Peyer's patch (tissue), 4 donors: ENCODE data around the gene MCTP2.

ENCODE experiments used
- POLR2A ChIP-seq, 2 donors: fragments of 450-650 bp; IDR thresholded peaks; one replicate each; pipeline ENCODE4 v1.5.1; 2017; ENCODE audit warnings: antibody characterized with exemption in 2 of 2, mild to moderate bottlenecking in 2 of 2, moderate library complexity in 2 of 2
- TF ChIP-seq, protein P1 (sequence below), 6 experiments: fragments of 450-650 bp in 4 of 6; fragments of 200-600 bp in 2 of 6; sonication (generic) in 1 of 6; IDR thresholded peaks; one replicate each; pipeline ENCODE4 v1.5.1; 2017 to 2019; ENCODE audit warnings: antibody characterized with exemption in 6 of 6, mild to moderate bottlenecking in 3 of 6, moderate library complexity in 1 of 6

DNA sequence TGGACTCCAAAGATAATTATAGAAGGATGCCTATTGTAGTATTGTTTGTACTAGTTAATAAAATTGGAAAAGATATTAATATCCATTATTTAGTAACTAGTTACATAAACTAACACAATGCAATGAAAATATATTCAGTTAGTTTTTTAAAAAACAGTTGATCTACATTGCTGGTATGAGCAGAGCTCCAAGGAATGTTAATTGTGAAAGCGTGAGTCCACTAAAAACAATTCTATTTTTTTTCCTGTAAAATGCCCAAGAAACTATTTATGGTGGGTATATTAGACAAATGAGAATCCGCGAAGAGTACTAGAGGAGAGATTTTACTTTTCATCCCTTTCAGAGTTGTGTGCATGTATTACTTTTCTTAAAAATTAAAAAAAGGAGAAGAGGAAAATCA, 104.3 kb downstream of the MCTP2 start:
- TF ChIP-seq, protein P1, sequence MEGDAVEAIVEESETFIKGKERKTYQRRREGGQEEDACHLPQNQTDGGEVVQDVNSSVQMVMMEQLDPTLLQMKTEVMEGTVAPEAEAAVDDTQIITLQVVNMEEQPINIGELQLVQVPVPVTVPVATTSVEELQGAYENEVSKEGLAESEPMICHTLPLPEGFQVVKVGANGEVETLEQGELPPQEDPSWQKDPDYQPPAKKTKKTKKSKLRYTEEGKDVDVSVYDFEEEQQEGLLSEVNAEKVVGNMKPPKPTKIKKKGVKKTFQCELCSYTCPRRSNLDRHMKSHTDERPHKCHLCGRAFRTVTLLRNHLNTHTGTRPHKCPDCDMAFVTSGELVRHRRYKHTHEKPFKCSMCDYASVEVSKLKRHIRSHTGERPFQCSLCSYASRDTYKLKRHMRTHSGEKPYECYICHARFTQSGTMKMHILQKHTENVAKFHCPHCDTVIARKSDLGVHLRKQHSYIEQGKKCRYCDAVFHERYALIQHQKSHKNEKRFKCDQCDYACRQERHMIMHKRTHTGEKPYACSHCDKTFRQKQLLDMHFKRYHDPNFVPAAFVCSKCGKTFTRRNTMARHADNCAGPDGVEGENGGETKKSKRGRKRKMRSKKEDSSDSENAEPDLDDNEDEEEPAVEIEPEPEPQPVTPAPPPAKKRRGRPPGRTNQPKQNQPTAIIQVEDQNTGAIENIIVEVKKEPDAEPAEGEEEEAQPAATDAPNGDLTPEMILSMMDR (IDR thresholded peaks at IDR 0.05) = no peak
- TF ChIP-seq POLR2A (IDR thresholded peaks at IDR 0.05) = no peak
